ENCODE results near the gene ZNF594.
"Not testable (repeated sequence)": the region's sequence is repeated elsewhere in the genome, so short reads cannot be mapped to it uniquely, and the experiment has no call there.

GRCh38 chr17:5134571-5134970 lies 57.1 kb downstream of the ZNF594 start:
- TF ChIP-seq, protein P1, sequence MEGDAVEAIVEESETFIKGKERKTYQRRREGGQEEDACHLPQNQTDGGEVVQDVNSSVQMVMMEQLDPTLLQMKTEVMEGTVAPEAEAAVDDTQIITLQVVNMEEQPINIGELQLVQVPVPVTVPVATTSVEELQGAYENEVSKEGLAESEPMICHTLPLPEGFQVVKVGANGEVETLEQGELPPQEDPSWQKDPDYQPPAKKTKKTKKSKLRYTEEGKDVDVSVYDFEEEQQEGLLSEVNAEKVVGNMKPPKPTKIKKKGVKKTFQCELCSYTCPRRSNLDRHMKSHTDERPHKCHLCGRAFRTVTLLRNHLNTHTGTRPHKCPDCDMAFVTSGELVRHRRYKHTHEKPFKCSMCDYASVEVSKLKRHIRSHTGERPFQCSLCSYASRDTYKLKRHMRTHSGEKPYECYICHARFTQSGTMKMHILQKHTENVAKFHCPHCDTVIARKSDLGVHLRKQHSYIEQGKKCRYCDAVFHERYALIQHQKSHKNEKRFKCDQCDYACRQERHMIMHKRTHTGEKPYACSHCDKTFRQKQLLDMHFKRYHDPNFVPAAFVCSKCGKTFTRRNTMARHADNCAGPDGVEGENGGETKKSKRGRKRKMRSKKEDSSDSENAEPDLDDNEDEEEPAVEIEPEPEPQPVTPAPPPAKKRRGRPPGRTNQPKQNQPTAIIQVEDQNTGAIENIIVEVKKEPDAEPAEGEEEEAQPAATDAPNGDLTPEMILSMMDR (conservative IDR thresholded peaks at IDR 0.05), result not testable (repeated sequence)
- not testable (repeated sequence) for TF ChIP-seq EZH2 (IDR thresholded peaks at IDR 0.05; ENCODE audit: low read depth)

All from PC-9 (cell line).